Measurements from ENCODE around the gene RIMBP2. TPM values are rescaled to one million over a fixed set of nuclear protein-coding genes. Genes with fewer than 3 reads are reported as not detected.

Gene RIMBP2
- total RNA-seq, 4 donors from 2014 or later = not detected

DNA sequence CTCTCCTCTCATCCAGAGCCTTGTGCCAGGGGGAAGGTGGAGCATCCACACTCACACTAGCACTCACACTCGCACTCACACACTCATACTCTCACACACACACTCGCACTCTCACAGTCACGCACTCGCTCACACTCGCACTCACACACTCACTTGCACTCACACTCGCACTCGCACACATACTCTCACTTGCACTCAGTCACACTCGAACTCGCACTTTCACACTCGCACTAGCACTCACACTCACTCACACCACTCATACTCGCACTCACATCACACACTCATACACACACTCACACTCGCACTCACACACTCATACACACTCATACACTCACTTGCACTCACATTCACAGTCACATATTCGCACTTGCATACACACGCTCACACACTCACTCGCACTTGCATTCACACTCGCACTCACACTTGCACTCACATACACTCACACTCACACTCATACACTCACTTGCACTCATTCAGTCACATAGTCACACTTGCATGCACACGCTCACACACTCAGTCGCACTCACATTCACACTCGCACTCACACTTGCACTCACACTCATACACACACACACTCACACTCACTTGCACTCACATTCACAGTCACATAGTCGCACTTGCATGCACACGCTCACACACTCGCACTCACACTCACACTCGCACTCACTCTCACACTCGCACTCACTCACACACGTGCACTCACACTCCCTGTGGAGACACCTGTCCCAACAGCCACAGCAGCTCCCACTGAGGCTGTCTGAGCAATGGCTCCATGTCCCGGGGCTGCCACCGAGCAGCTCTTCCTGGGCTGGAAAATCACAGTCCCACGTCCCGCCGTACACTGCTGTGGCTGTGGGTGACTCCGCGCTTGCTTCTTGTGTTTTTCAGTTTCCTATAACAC, 12.3 kb upstream of the RIMBP2 start:
- TF ChIP-seq, protein P1, sequence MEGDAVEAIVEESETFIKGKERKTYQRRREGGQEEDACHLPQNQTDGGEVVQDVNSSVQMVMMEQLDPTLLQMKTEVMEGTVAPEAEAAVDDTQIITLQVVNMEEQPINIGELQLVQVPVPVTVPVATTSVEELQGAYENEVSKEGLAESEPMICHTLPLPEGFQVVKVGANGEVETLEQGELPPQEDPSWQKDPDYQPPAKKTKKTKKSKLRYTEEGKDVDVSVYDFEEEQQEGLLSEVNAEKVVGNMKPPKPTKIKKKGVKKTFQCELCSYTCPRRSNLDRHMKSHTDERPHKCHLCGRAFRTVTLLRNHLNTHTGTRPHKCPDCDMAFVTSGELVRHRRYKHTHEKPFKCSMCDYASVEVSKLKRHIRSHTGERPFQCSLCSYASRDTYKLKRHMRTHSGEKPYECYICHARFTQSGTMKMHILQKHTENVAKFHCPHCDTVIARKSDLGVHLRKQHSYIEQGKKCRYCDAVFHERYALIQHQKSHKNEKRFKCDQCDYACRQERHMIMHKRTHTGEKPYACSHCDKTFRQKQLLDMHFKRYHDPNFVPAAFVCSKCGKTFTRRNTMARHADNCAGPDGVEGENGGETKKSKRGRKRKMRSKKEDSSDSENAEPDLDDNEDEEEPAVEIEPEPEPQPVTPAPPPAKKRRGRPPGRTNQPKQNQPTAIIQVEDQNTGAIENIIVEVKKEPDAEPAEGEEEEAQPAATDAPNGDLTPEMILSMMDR (IDR thresholded peaks at IDR 0.05; ENCODE audit: low read depth) = no peak

DNA sequence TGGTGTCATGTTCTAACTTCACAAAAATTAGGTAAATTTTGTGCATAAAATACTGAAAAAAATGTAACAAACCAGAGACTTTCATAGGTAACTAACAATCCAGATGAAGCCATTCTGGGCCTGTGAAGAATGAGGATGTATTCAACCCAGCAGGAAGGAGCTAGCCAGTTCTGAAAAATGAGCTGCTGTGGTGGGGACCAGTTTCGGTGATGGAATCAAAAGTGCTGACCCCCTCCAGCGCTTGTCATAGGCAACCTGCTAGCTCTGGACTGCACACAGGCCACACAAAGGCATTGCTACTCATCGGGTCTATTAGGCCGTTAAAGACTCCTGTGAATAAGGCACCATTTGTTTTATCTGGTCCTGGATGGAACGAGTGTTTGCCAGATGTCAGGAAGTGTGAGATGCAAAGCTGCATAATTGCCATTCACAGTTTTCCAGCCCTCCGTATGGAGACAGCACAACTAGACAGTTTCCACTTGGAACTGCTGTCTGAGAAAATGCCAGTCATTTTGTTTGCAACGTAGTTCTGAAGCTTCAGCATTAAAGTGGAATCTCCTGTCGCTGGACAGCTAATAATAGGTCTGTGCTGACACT, 3.3 kb upstream of the RIMBP2 start:
- TF ChIP-seq, protein P1 (IDR thresholded peaks at IDR 0.05; ENCODE audit: low read depth) = no peak

DNA sequence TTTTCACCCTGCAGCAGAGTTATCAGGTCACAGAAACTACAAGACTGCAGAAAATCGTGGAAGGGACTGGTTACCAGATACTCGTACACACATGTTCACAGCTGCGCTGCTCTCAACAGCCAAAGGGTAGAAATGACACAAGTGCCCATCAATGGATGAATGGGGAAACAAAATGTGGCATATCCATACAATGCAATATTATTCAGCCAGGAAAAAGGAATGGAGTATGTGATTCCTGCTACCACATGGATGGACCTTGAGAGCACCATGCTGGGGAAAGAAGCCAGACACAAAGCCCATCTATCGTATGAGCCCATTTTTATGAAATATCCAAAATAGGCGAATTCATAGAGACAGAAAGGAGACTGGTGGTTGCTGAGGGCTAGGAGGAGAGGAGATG, 1.7 kb upstream of the RIMBP2 start:
- TF ChIP-seq, protein P1 (IDR thresholded peaks at IDR 0.05; ENCODE audit: low read depth) = no peak

DNA sequence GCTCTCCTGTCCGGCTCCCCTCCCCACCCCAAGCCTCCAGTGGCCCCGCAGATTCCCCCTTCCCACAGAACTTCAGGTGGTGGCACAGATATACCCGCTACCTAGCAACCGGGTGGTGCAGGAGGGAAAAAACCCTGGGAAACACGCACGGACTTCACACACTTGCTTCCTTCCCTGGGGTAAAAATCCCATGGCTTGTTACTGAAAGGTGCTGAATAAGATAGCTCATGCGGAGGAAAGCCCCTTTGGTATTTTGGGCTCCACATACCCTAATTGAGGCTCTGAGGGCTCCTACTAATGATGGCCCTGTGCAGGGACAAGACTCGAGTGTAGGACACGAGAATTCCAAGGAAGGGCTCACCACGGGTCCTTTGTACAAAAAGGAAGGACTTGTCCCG, 869 bp upstream of the RIMBP2 start:
- TF ChIP-seq, protein P1 (IDR thresholded peaks at IDR 0.05; ENCODE audit: low read depth) = no peak

DNA sequence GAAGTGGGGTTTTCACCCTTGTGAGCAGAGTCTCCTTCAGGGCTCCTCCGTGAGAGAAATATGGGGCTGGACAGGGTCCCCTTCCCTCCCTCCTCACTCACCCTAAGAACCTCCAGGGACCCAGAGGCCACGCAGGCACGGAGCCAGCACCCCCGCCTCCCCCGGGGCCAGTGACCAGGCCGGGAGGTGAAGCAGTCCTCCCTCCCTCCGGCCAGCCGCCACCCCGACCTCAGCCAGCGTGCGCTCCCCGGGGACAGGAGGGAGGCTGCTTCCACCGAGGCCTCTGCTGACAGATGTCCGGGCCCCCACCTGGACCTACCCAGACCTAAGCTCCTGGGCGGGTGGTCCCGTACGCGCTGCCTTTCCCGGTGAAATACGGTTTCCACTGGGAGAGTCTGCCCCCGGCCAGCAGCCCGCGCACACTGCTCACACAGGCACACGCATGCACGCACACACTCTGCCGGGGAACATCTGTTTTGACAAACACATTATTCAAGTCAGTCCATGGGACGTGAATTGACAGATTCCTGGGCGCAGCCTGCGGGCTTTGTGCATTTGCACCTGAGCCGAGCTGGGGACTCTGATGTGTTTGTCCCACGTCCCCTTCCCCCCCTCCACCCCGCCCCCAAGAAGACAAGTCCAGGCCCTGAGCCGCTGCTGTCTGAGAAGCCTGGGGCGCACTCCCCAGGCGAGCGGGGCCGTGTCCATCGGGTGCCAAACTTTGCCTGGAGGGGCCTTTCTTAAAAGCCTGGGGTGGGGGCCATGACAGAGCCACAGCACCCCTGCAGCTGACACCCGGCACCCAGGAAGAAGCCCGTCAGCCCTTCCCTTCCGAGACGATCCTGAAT, 725 bp downstream of the RIMBP2 start:
- TF ChIP-seq, protein P1 (IDR thresholded peaks at IDR 0.05; ENCODE audit: low read depth) = no peak

DNA sequence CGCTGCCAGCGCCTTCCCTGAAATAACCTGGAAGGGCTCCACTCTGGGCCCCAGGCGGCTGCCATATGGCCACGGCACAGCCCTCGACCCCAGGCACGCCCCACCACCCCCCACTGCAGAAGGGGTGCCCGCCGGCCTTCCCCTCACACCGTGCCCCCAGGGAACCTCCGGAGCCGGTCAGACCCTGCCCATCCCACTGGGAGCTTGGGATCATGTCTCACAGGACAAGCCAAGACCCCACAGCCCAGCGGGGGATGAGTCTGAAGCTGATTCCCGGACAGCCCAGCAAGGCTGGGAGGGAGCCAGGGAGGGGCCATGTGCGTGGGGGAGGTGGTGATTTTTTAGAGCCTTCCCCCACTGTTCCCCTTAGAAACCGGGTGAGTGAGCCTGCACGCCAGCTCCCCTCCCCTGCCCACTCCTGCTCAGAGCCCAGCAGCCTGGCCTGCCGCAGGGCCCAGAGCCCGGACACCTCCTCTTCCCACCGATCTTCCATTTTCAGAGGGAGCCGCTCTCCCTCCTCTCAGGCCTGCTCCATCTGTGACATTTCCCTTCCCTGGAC, 1.4 kb downstream of the RIMBP2 start:
- TF ChIP-seq, protein P1 (IDR thresholded peaks at IDR 0.05; ENCODE audit: low read depth) = no peak
